K562 (cell line): Measurements from ENCODE around the gene AKT1S1. TPM values are rescaled to one million over a fixed set of nuclear protein-coding genes. Genes with fewer than 3 reads are reported as not detected.
A peak's percentile ranks its signal among the peaks of the same experiment; 100 is the strongest.

Experiments
- ERF ChIP-seq: fragments of 450-650 bp; formaldehyde crosslinking; IDR thresholded peaks from 2 replicates; pipeline ENCODE4 v1.4.0; 2020; ENCODE audit warnings: mild to moderate bottlenecking, mixed read lengths
- HDAC8 ChIP-seq: fragments of 450-650 bp; IDR thresholded peaks from 2 replicates; pipeline ENCODE4 v1.6.1; 2016; ENCODE audit warnings: mild to moderate bottlenecking, missing genetic modification characterization, moderate library complexity, missing compliant biosample characterization
- MIER1 ChIP-seq: fragments of 450-650 bp; IDR thresholded peaks from 2 replicates; pipeline ENCODE4 v1.6.1; 2016; ENCODE audit warnings: antibody characterized with exemption, mild to moderate bottlenecking, low read depth
- MTF1 ChIP-seq: fragments of 250-450 bp; sonication (Bioruptor Pico); IDR thresholded peaks from 2 replicates; pipeline ENCODE4 v1.9.0; 2021; ENCODE audit warnings: moderate library complexity, mild to moderate bottlenecking, inconsistent platforms, borderline replicate concordance
- NFE2L1 ChIP-seq: fragments of 450-650 bp; IDR thresholded peaks from 2 replicates; pipeline ENCODE4 v1.6.1; 2016; ENCODE audit warnings: missing genetic modification characterization, low read depth, mild to moderate bottlenecking, missing compliant biosample characterization, moderate library complexity, borderline replicate concordance
- PHB2 ChIP-seq: fragments of 450-650 bp; IDR thresholded peaks from 2 replicates; pipeline ENCODE4 v1.6.1; 2017; ENCODE audit warnings: low read depth
- POLR2A ChIP-seq: fragments of 450-650 bp; conservative IDR thresholded peaks from 2 replicates; pipeline ENCODE4 v1.6.1; 2016
- RBM39 ChIP-seq: fragments of 200-400 bp; formaldehyde crosslinking; optimal IDR thresholded peaks from 2 replicates; pipeline ENCODE3; 2018; ENCODE audit warnings: low read depth, low read length
- SNIP1 ChIP-seq: fragments of 450-650 bp; IDR thresholded peaks from 2 replicates; pipeline ENCODE4 v1.7.1; 2017; ENCODE audit warnings: low read depth, mild to moderate bottlenecking
- SPI1 ChIP-seq: IDR thresholded peaks from 2 replicates; pipeline ENCODE4 v1.6.1; 2011; ENCODE audit warnings: low read depth, low read length, control low read depth, borderline replicate concordance
- STAT5B ChIP-seq: fragments of 250-450 bp; sonication (Bioruptor Pico); IDR thresholded peaks from 2 replicates; pipeline ENCODE4 v1.8.0; 2021; ENCODE audit warnings: mild to moderate bottlenecking, inconsistent platforms
- ZNF121 ChIP-seq: sonication (generic); formaldehyde crosslinking; conservative IDR thresholded peaks from 2 replicates; pipeline ENCODE4 v1.8.0; 2022; ENCODE audit warnings: missing genetic modification reagents
- ZNF134 ChIP-seq: fragments of 250-450 bp; sonication (Bioruptor Pico); conservative IDR thresholded peaks from 2 replicates; pipeline ENCODE4 v1.4.0; 2020
- ZNF766 ChIP-seq: fragments of 200-800 bp; sonication (Bioruptor generic); conservative IDR thresholded peaks from 2 replicates; pipeline ENCODE4 v1.6.1; 2016; ENCODE audit warnings: missing genetic modification characterization, missing compliant biosample characterization
- ZNF785 ChIP-seq: fragments of 250-450 bp; sonication (Bioruptor Pico); IDR thresholded peaks from 2 replicates; pipeline ENCODE4 v1.4.0; 2020; ENCODE audit warnings: mild to moderate bottlenecking
- polyA plus RNA-seq, 8 experiments: library from polyadenylated mRNA; depleted of rRNA in 4 of 8; stranded (reverse) in 5 of 8; unstranded in 3 of 8; fragments of >200 nt; fragmentation: Nextera tagmentation in 2 of 8; fragmentation: Illumina TruSeq in 1 of 8; extraction: Ambion mirVana in 2 of 8; extraction: Trizol in 1 of 8; gene quantifications; 2 replicates each; pipeline versions ENCODE4 v1.2.1 to v1.2.3, GENCODE V29; 2011 to 2014; ENCODE audit warnings: inconsistent platforms in 1 of 8, missing spikeins in 1 of 8
- total RNA-seq, 7 experiments: library from RNA; depleted of rRNA in 6 of 7; stranded (reverse); fragments of >200 nt in 6 of 7; fragmentation: Illumina TruSeq in 2 of 7; extraction: Trizol in 2 of 7; gene quantifications; 2 replicates each; pipeline versions ENCODE4 v1.2.1 to v1.2.3, GENCODE V29; 2011 to 2021; ENCODE audit warnings: low replicate concordance in 1 of 7
- TF ChIP-seq, protein P1 (sequence below): fragments of 450-650 bp; IDR thresholded peaks from 2 replicates; pipeline ENCODE4 v1.6.1; 2017; ENCODE audit warnings: mild to moderate bottlenecking, moderate library complexity
- TF ChIP-seq, protein P2 (sequence below): fragments of 450-650 bp; formaldehyde crosslinking; IDR thresholded peaks from 2 replicates; pipeline ENCODE4 v1.4.0; 2022; ENCODE audit warnings: missing genetic modification characterization
- TF ChIP-seq, protein P3 (sequence below), 3 experiments: fragments of 200-800 bp in 1 of 3; sonication (Bioruptor generic) in 1 of 3; sonication (generic) in 1 of 3; formaldehyde crosslinking in 1 of 3; IDR thresholded peaks; 2 replicates each; pipeline versions ENCODE4 v1.6.1 to v1.8.0; 2016 to 2022; ENCODE audit warnings: mild to moderate bottlenecking in 2 of 3, missing compliant biosample characterization in 2 of 3, missing genetic modification characterization in 2 of 3, missing genetic modification reagents in 1 of 3
- TF ChIP-seq, protein P4 (sequence below): fragments of 250-450 bp; sonication (Bioruptor Pico); IDR thresholded peaks from 2 replicates; pipeline ENCODE4 v1.9.0; 2021; ENCODE audit warnings: mild to moderate bottlenecking
- TF ChIP-seq, protein P5 (sequence below): fragments of 250-450 bp; sonication (Bioruptor Pico); IDR thresholded peaks from 2 replicates; pipeline ENCODE4 v1.5.0; 2020; ENCODE audit warnings: mild to moderate bottlenecking, borderline replicate concordance
- TF ChIP-seq, protein P6 (sequence below): IDR thresholded peaks from 2 replicates; pipeline ENCODE4 v1.6.1; 2012; ENCODE audit warnings: low read depth, low read length, improper control_type of control experiment, borderline replicate concordance

The AKT1S1 gene
- total and polyA plus RNA-seq, 9 of the 15 experiments (the other 6 are each of a cell fraction or from before 2014, with no cell fraction given) = 1.2 to 50.3 (median 17.1) TPM

DNA sequence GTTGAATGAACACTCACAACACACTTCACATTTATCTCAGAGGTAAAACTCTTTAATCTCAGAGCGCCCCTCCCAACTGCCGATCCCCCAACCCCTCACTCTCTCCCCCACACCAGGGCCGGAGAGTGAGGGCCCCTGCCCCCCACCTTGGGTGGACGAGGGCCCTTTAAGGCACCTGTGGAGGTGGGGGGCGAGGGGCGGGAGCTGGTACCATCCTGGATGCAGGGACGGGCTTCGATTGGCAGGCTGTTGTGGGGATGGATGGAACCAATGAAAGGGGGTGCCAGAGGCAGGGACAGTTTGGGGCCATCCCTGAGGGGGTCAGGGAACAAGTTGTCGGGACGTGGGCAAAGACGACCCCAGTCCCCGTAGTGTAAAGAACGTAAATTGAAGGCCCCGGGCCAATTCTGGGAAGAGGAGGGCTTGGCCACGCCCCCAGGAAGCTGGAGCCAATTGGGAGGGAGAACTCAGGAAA lies 8.1 kb downstream of the AKT1S1 start (continued):
- TF ChIP-seq RBM39 (no peak), MIER1 (no peak), HDAC8 (tag) (no peak), MTF1 (CRISPR knock-in tag) (no peak), ZNF121 (CRISPR knock-in tag) (no peak), SPI1 (no peak), ZNF766 (CRISPR knock-in tag) (no peak), STAT5B (CRISPR knock-in tag) (no peak), ZNF785 (no peak), ZNF134 (CRISPR knock-in tag) (no peak), ERF (CRISPR knock-in tag) (0 out of 2 replicates have a peak, but pooled peaks have one; percentile 19), PHB2 (no peak), NFE2L1 (no peak), POLR2A (peak; percentile 52; the same call in 1 of the 2 replicates), SNIP1 (no peak)
- TF ChIP-seq, protein P1, sequence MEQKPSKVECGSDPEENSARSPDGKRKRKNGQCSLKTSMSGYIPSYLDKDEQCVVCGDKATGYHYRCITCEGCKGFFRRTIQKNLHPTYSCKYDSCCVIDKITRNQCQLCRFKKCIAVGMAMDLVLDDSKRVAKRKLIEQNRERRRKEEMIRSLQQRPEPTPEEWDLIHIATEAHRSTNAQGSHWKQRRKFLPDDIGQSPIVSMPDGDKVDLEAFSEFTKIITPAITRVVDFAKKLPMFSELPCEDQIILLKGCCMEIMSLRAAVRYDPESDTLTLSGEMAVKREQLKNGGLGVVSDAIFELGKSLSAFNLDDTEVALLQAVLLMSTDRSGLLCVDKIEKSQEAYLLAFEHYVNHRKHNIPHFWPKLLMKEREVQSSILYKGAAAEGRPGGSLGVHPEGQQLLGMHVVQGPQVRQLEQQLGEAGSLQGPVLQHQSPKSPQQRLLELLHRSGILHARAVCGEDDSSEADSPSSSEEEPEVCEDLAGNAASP = no peak
- TF ChIP-seq, protein P2, sequence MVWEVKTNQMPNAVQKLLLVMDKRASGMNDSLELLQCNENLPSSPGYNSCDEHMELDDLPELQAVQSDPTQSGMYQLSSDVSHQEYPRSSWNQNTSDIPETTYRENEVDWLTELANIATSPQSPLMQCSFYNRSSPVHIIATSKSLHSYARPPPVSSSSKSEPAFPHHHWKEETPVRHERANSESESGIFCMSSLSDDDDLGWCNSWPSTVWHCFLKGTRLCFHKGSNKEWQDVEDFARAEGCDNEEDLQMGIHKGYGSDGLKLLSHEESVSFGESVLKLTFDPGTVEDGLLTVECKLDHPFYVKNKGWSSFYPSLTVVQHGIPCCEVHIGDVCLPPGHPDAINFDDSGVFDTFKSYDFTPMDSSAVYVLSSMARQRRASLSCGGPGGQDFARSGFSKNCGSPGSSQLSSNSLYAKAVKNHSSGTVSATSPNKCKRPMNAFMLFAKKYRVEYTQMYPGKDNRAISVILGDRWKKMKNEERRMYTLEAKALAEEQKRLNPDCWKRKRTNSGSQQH (CRISPR knock-in tag) = no peak
- TF ChIP-seq, protein P3, sequence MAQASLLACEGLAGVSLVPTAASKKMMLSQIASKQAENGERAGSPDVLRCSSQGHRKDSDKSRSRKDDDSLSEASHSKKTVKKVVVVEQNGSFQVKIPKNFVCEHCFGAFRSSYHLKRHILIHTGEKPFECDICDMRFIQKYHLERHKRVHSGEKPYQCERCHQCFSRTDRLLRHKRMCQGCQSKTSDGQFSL (CRISPR knock-in tag; IDR thresholded peaks at IDR 0.05) = no peak
- TF ChIP-seq, protein P3 (tag; IDR thresholded peaks at IDR 0.05) = no peak
- TF ChIP-seq, protein P4, sequence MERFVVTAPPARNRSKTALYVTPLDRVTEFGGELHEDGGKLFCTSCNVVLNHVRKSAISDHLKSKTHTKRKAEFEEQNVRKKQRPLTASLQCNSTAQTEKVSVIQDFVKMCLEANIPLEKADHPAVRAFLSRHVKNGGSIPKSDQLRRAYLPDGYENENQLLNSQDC = no peak
- TF ChIP-seq, protein P5, sequence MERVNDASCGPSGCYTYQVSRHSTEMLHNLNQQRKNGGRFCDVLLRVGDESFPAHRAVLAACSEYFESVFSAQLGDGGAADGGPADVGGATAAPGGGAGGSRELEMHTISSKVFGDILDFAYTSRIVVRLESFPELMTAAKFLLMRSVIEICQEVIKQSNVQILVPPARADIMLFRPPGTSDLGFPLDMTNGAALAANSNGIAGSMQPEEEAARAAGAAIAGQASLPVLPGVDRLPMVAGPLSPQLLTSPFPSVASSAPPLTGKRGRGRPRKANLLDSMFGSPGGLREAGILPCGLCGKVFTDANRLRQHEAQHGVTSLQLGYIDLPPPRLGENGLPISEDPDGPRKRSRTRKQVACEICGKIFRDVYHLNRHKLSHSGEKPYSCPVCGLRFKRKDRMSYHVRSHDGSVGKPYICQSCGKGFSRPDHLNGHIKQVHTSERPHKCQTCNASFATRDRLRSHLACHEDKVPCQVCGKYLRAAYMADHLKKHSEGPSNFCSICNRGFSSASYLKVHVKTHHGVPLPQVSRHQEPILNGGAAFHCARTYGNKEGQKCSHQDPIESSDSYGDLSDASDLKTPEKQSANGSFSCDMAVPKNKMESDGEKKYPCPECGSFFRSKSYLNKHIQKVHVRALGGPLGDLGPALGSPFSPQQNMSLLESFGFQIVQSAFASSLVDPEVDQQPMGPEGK = no peak
- TF ChIP-seq, protein P6, sequence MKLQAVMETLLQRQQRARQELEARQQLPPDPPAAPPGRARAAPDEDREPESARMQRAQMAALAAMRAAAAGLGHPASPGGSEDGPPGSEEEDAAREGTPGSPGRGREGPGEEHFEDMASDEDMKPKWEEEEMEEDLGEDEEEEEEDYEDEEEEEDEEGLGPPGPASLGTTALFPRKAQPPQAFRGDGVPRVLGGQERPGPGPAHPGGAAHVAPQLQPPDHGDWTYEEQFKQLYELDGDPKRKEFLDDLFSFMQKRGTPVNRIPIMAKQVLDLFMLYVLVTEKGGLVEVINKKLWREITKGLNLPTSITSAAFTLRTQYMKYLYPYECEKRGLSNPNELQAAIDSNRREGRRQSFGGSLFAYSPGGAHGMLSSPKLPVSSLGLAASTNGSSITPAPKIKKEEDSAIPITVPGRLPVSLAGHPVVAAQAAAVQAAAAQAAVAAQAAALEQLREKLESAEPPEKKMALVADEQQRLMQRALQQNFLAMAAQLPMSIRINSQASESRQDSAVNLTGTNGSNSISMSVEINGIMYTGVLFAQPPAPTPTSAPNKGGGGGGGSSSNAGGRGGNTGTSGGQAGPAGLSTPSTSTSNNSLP = no peak
